NCI-H2107 (cell line): Measurements from ENCODE around the gene RGS3.
"Not testable (repeated sequence)": the region's sequence is repeated elsewhere in the genome, so short reads cannot be mapped to it uniquely, and the experiment has no call there.

Experiments used
- DNase-seq: peaks from one replicate; lab custom pipeline; 2025; lab: John Stamatoyannopoulos, UW

The RGS3 gene

GRCh38 chr9:113488490-113488889 lies 25.0 kb downstream of the RGS3 start:
- DNase-seq, result no peak

- DNase-seq, result not testable (repeated sequence)
These were observed 27.6 kb downstream of the RGS3 start for GRCh38 chr9:113491147-113491546.

GRCh38 chr9:113492343-113493202 lies 29.0 kb downstream of the RGS3 start:
- no peak for DNase-seq

- no peak for DNase-seq
These were observed 29.6 kb downstream of the RGS3 start for GRCh38 chr9:113493203-113493520.

- no peak for DNase-seq
These were observed 32.0 kb downstream of the RGS3 start for GRCh38 chr9:113495526-113495925.

GRCh38 chr9:113497051-113497450 lies 33.5 kb downstream of the RGS3 start:
- DNase-seq, result no peak

- DNase-seq, result no peak
These were observed 35.8 kb downstream of the RGS3 start for GRCh38 chr9:113499153-113499875.

GRCh38 chr9:113499876-113500497 lies 36.5 kb downstream of the RGS3 start:
- DNase-seq, result no peak

- no peak for DNase-seq
These were observed 37.7 kb downstream of the RGS3 start for GRCh38 chr9:113501129-113501686.

- DNase-seq, result no peak
These were observed 38.3 kb downstream of the RGS3 start for GRCh38 chr9:113501852-113502251.

- DNase-seq, result no peak
These were observed 39.0 kb downstream of the RGS3 start for GRCh38 chr9:113502427-113503034.

- DNase-seq, result no peak
These were observed 39.6 kb downstream of the RGS3 start for GRCh38 chr9:113503131-113503541.

GRCh38 chr9:113503613-113504211 lies 40.2 kb downstream of the RGS3 start:
- no peak for DNase-seq

GRCh38 chr9:113504725-113505590 lies 41.4 kb downstream of the RGS3 start:
- DNase-seq, result no peak

GRCh38 chr9:113506090-113506589 lies 42.6 kb downstream of the RGS3 start:
- DNase-seq, result no peak

- DNase-seq, result no peak
These were observed 43.7 kb downstream of the RGS3 start for GRCh38 chr9:113507256-113507655.

- no peak for DNase-seq
These were observed 44.7 kb downstream of the RGS3 start for GRCh38 chr9:113508111-113508749.

- no peak for DNase-seq
These were observed 45.9 kb downstream of the RGS3 start for GRCh38 chr9:113509463-113509862.

- DNase-seq, result no peak
These were observed 47.6 kb downstream of the RGS3 start for GRCh38 chr9:113511047-113511521.
